ENCODE measurements around the gene IGF2BP2. TPM values are rescaled to one million over a fixed set of nuclear protein-coding genes. Genes with fewer than 3 reads are reported as not detected.

The IGF2BP2 gene
- total RNA-seq, 1 experiment from 2014 or later: 28.7 TPM

DNA sequence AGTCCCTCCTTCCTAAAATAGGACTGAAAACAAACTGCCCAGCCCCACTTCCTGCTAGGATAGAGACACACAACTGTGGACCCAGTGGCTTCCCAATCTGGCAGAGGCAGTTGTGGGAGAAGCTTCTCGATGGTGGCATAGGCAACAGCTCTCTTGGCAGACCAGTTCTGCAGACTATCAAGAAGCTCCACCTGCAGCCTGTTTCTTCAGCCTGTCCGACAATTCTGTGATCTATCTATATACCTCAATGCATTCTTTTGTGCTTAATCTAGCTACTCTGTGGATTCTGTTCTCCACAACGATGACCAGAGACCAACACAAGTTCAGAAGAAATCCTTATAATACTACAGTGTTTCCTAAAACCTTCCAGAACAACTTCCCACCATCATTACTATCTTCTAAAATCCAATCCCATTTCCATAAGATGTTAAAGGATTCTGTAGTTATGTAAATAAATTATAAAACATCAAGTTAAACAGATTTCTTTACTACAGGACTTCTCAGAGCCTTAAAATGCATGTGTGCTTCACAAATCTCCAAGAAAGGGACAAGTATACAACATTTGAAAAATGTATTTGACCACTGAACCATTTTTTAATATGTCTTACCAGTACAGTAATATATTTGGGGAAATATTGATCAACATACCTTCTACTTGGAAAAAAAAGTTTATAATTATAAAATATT, 57.7 kb downstream of the IGF2BP2 start:
- DNase-seq (ENCODE audit: low spot score): peak; percentile 73

- DNase-seq (ENCODE audit: low spot score): no peak
These were observed 58.4 kb downstream of the IGF2BP2 start for GRCh38 chr3:185766329-185767001.

DNA sequence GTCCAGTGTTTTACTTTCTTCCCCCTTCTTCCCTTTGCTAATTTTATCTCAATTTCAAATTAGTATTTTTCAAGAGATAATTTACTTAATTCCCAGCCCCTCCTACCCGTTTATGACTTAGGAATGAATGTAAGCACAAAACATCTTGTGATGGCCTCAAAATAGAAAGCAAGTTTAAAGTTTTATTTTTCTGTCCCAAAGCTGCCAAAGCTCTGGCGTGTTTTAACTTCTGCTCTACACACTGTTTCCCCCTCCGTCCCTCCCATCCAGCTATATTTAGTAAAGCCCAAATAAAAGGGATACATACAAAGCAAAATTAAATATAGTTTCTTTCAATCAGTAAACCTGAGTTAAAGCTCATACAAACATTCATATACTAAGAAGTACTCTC, 59.9 kb downstream of the IGF2BP2 start:
- no peak for DNase-seq (ENCODE audit: low spot score)

GRCh38 chr3:185764163-185764979, 60.5 kb downstream of the IGF2BP2 start:
- DNase-seq (ENCODE audit: low spot score): no peak

- no peak for DNase-seq (ENCODE audit: low spot score)
These were observed 61.4 kb downstream of the IGF2BP2 start for GRCh38 chr3:185763347-185764005.

- no peak for DNase-seq (ENCODE audit: low spot score)
These were observed 64.3 kb downstream of the IGF2BP2 start for GRCh38 chr3:185760550-185760949.

- no peak for DNase-seq (ENCODE audit: low spot score)
These were observed 64.8 kb downstream of the IGF2BP2 start for GRCh38 chr3:185760088-185760487.

DNA sequence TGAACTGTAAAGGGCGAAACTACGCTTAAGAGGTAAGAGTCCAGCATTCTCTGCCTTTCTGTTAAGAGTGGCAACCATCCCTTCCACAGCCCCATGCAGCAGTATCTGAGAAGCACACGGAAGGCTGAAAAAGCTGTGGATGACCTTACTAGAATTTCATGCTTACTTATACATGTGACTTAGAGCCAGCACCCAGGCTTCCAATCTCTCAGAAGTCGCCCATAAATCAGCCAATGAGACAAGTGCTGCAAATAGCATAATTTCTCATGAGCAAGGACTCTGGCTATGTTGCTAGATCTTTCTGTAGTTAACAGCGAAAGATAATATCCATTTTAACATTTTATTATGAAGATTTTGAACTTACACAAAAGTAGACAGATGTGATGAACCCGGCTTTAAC, 65.3 kb downstream of the IGF2BP2 start:
- DNase-seq (ENCODE audit: low spot score): no peak

GRCh38 chr3:185758912-185759311, 65.9 kb downstream of the IGF2BP2 start:
- DNase-seq (ENCODE audit: low spot score): no peak

DNA sequence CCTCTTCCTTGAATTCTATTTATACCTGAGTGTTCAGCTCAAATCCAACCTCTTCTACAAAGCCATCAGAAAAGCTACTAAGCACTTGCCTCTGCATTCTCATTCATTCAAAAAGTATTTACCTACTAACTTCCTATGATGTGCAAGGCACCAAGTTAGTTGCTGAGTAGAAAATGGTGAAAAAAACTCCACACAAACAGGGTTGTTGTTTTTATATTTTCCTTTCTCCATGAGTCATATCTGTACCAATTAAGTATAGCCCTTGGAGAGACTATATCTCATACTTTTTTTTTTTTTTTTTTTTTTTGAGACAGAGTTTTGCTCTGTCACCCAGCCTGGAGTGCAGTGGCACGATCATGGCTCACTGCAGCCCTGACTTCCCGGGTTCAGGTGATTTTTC, 67.7 kb downstream of the IGF2BP2 start:
- no peak for DNase-seq (ENCODE audit: low spot score)

DNA sequence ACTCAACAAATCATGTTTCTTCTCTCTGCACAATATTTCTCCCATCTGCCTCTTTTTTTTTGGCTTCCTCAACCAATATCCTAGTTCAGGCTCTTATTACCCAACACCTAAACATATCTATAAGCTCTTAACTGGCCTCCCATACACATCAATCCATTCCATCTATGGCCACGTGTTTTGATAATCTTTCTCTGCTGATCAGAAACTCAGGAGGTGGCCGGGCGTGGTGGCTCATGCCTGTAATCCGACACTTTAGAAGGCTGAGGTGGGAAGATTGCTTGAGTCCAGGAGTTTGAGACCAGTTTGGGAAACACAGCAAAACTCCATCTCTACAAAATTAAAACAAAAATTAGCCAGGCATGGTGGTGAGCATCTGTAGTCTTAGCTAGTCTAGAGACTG, 68.4 kb downstream of the IGF2BP2 start:
- no peak for DNase-seq (ENCODE audit: low spot score)

DNA sequence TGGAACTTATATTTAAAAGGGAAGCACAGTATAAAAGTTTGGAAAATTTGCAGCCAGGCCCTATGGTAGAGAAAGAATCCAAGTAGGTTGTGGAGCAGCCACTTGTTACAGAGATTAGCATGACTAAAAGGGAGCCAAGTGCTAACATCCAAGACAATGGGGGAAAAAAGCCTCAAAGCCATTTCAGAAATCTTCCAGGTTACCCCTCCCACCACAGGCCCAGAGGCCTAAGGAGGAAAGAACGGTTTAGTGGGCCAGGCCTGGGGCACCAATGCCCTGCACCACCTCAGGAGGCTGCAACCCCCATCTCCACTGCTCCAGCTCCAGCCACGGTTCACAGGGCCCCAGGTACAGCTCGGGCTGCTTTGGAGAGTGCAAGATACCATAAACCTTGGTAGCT, 69.9 kb downstream of the IGF2BP2 start:
- no peak for DNase-seq (ENCODE audit: low spot score)

- DNase-seq (ENCODE audit: low spot score): no peak
These were observed 71.5 kb downstream of the IGF2BP2 start for GRCh38 chr3:185753354-185753753.

DNA sequence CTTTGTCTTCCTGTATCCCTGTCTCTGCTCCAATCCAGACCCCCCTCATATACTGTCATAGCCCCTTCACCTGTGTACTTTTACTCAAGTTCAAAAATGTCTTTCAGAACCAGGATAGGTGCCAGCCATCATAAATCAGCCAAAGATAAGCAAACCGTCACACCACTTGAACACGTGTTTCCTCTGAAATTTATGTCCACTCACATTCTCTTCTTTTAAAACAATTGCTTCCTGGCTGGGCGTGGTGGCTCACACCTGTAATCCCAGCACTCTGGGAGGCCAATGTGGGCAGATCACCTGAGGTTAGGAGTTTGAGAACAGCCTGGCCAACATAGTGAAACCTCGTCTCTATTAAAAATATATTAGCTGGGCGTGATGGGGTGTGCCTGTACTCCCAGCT, 74.1 kb downstream of the IGF2BP2 start:
- no peak for DNase-seq (ENCODE audit: low spot score)

DNA sequence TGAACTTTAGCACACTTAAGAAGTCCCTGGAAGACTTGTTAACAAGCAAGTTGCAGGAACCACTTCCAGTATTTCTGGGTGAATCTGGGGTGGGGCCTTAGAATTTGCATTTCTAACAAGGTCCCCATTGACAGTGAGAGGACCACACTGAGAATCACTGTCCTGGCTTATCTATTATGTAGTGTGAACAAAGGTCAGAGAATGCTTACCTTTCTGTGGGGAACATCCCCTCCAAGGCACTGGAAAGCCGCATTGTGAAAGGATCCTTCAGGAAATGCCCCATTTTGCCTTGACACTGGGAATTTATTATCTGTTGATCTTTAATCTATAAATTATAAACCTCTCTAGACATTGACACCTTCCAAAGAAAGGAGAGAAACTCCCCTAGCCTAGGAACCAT, 74.8 kb downstream of the IGF2BP2 start:
- DNase-seq (ENCODE audit: low spot score): no peak

GRCh38 chr3:185746470-185746869, 78.4 kb downstream of the IGF2BP2 start:
- DNase-seq (ENCODE audit: low spot score): peak; percentile 81

- peak; percentile 51 for DNase-seq (ENCODE audit: low spot score)
These were observed 79.6 kb downstream of the IGF2BP2 start for GRCh38 chr3:185744997-185745843.

DNA sequence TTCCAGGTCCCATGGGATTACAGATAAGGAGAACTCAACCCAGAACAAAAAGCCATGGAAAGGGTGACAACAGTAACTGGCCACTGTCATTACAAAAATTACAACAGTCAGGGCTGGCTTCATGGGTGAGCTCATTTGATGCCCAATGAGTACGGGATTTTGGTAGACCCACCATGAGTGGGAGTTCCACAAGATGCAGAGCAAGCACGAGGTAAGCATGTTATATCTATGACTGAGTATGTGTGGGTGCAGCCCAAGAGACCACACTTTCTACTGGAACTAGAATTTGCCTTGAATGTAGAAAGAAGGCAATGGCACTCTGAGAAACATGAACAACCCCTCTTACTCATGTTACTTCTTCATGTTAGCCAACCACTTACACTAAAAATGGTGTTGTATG, 83.3 kb downstream of the IGF2BP2 start:
- DNase-seq (ENCODE audit: low spot score): no peak

- no peak for DNase-seq (ENCODE audit: low spot score)
These were observed 84.7 kb downstream of the IGF2BP2 start for GRCh38 chr3:185740133-185740532.

DNA sequence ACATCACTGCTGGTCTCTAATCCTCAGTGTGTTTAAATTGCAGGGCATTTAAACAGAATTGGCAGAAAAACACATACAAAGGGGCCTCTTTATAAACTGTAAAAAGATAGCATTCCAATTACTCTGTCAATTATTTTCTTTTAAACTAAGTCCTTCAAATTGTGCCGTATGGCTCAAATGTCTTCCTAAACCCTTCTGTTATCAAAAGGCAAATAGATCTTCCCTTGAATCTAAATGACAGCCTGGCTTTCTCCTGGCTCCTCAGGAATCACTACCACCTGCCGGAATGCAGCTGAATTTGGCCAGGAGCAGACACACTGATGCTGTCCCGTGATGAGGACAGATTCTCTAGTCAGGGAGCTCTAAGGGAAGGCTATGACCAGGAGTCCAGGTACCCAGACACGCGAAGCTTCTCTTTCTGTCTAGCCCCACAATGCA, 85.6 kb downstream of the IGF2BP2 start:
- no peak for DNase-seq (ENCODE audit: low spot score)
